A549 (cell line): ENCODE results near the gene CIAO3. TPM values are rescaled to one million over a fixed set of nuclear protein-coding genes. Genes with fewer than 3 reads are reported as not detected.
A peak's percentile ranks its signal among the peaks of the same experiment; 100 is the strongest.

ENCODE experiments used
- ATOH8 ChIP-seq: fragments of 250-450 bp; sonication (Bioruptor Pico); IDR thresholded peaks from 2 replicates; pipeline ENCODE4 v1.5.0; 2020; ENCODE audit warnings: low read depth, mild to moderate bottlenecking, moderate library complexity
- BCL3 ChIP-seq: fragments of >200 bp; sonication (Bioruptor Twin); formaldehyde crosslinking; IDR thresholded peaks from 3 replicates; pipeline ENCODE4 v1.6.1; 2016
- BHLHE40 ChIP-seq: IDR thresholded peaks from 2 replicates; pipeline ENCODE4 v1.6.1; 2012; ENCODE audit warnings: low read depth, low read length, inconsistent platforms
- CBX2 ChIP-seq: fragments of 200-600 bp; sonication (generic); IDR thresholded peaks from 2 replicates; pipeline ENCODE4 v1.6.1; 2016; ENCODE audit warnings: low read depth, mild to moderate bottlenecking, borderline replicate concordance
- CBX8 ChIP-seq: fragments of 200-600 bp; sonication (generic); IDR thresholded peaks from 2 replicates; pipeline ENCODE4 v1.6.1; 2016
- CEBPB ChIP-seq, 2 experiments: fragments of >200 bp in 1 of 2; sonication (Bioruptor Twin) in 1 of 2; formaldehyde crosslinking in 1 of 2; IDR thresholded peaks; 2 replicates each; pipeline ENCODE4 v1.6.1; 2012 to 2016
- CHD2 ChIP-seq: fragments of 150-350 bp; IDR thresholded peaks from 2 replicates; pipeline ENCODE4 v1.6.1; 2014; ENCODE audit warnings: low read length; ENCODE audit not compliant: partially characterized antibody
- CHD4 ChIP-seq: fragments of 200-600 bp; sonication (generic); IDR thresholded peaks from 2 replicates; pipeline ENCODE4 v1.6.1; 2016; ENCODE audit warnings: antibody characterized with exemption, mild to moderate bottlenecking, borderline replicate concordance
- E2F6 ChIP-seq: IDR thresholded peaks from 2 replicates; pipeline ENCODE4 v1.6.1; 2012; ENCODE audit warnings: low read depth, borderline replicate concordance
- EHF ChIP-seq: fragments of 250-450 bp; sonication (Bioruptor Pico); IDR thresholded peaks from 2 replicates; pipeline ENCODE4 v1.5.0; 2020; ENCODE audit warnings: mild to moderate bottlenecking
- ELK1 ChIP-seq: fragments of 150-350 bp; IDR thresholded peaks from 2 replicates; pipeline ENCODE4 v1.6.1; 2014; ENCODE audit warnings: low read depth, mild to moderate bottlenecking, low read length
- EP300 ChIP-seq, 2 experiments: fragments of >200 bp; sonication (Bioruptor Twin); formaldehyde crosslinking; IDR thresholded peaks; 2 replicates in 1 of 2; 3 replicates in 1 of 2; pipeline ENCODE4 v1.6.1; 2016 to 2017
- FOSB ChIP-seq: fragments of 250-450 bp; sonication (Bioruptor Pico); IDR thresholded peaks from 2 replicates; pipeline ENCODE4 v1.5.0; 2020; ENCODE audit warnings: mild to moderate bottlenecking, moderate library complexity
- FOSL2 ChIP-seq, 2 experiments: fragments of 450-650 bp in 1 of 2; fragments of >200 bp in 1 of 2; sonication (Bioruptor Twin) in 1 of 2; formaldehyde crosslinking; IDR thresholded peaks; 2 replicates each; pipeline versions ENCODE4 v1.5.0 to v1.6.1; 2016 to 2020; ENCODE audit warnings: mild to moderate bottlenecking in 1 of 2, moderate library complexity in 1 of 2
- FOXS1 ChIP-seq: fragments of 250-450 bp; sonication (Bioruptor Pico); IDR thresholded peaks from 2 replicates; pipeline ENCODE4 v1.5.0; 2020; ENCODE audit warnings: mild to moderate bottlenecking, moderate library complexity
- GATA3 ChIP-seq: IDR thresholded peaks from 2 replicates; pipeline ENCODE4 v1.6.1; 2012; ENCODE audit warnings: borderline replicate concordance
- HDAC2 ChIP-seq: fragments of 200-600 bp; sonication (generic); IDR thresholded peaks from 2 replicates; pipeline ENCODE4 v1.6.1; 2016
- HEYL ChIP-seq: fragments of 250-450 bp; sonication (Bioruptor Pico); IDR thresholded peaks from 2 replicates; pipeline ENCODE4 v1.8.0; 2021; ENCODE audit warnings: mild to moderate bottlenecking, moderate library complexity
- HMGXB4 ChIP-seq: fragments of 250-450 bp; sonication (Bioruptor Pico); IDR thresholded peaks from 2 replicates; pipeline ENCODE4 v1.5.0; 2021; ENCODE audit warnings: mild to moderate bottlenecking, moderate library complexity, borderline replicate concordance
- HOXA7 ChIP-seq: fragments of 250-450 bp; sonication (Bioruptor Pico); IDR thresholded peaks from 2 replicates; pipeline ENCODE4 v1.5.0; 2020; ENCODE audit warnings: mild to moderate bottlenecking, moderate library complexity
- HOXB13 ChIP-seq: fragments of 250-450 bp; sonication (Bioruptor Pico); IDR thresholded peaks from 2 replicates; pipeline ENCODE4 v1.5.0; 2020; ENCODE audit warnings: low read depth, mild to moderate bottlenecking, moderate library complexity
- HOXB5 ChIP-seq: fragments of 250-450 bp; sonication (Bioruptor Pico); IDR thresholded peaks from 2 replicates; pipeline ENCODE4 v1.5.0; 2020; ENCODE audit warnings: mild to moderate bottlenecking, moderate library complexity
- KDM1A ChIP-seq: fragments of 200-600 bp; sonication (generic); IDR thresholded peaks from 2 replicates; pipeline ENCODE4 v1.6.1; 2016; ENCODE audit warnings: low read depth, mild to moderate bottlenecking
- KDM5A ChIP-seq: fragments of 200-600 bp; sonication (generic); IDR thresholded peaks from 2 replicates; pipeline ENCODE4 v1.6.1; 2016; ENCODE audit warnings: antibody characterized with exemption, mild to moderate bottlenecking
- MAFK ChIP-seq: fragments of 450-650 bp; IDR thresholded peaks from 2 replicates; pipeline ENCODE4 v1.6.1; 2014; ENCODE audit not compliant: partially characterized antibody
- MAX ChIP-seq: IDR thresholded peaks from 2 replicates; pipeline ENCODE4 v1.6.1; 2012
- MYC ChIP-seq: IDR thresholded peaks from 2 replicates; pipeline ENCODE4 v1.6.1; 2012; ENCODE audit warnings: mild to moderate bottlenecking, inconsistent platforms, low read length, improper control_type of control experiment, borderline replicate concordance
- NPAS2 ChIP-seq: fragments of 250-450 bp; sonication (Bioruptor Pico); IDR thresholded peaks from 2 replicates; pipeline ENCODE4 v1.8.0; 2022; ENCODE audit warnings: mild to moderate bottlenecking, moderate library complexity, borderline replicate concordance
- NR3C1 ChIP-seq: fragments of >200 bp; sonication (Bioruptor Twin); formaldehyde crosslinking; IDR thresholded peaks from 3 replicates; pipeline ENCODE4 v1.6.1; 2017
- PHF8 ChIP-seq: fragments of 200-600 bp; sonication (generic); IDR thresholded peaks from 2 replicates; pipeline ENCODE4 v1.6.1; 2016; ENCODE audit warnings: low read depth, mild to moderate bottlenecking, antibody characterized with exemption, moderate library complexity, borderline replicate concordance
- POLR2A ChIP-seq: IDR thresholded peaks from 2 replicates; pipeline ENCODE4 v1.6.1; 2012; ENCODE audit warnings: mild to moderate bottlenecking, low read length
- RCOR1 ChIP-seq: fragments of 150-350 bp; IDR thresholded peaks from 2 replicates; pipeline ENCODE4 v1.6.1; 2014; ENCODE audit warnings: antibody characterized with exemption, low read length, low read depth
- RNF2 ChIP-seq: fragments of 200-600 bp; sonication (generic); IDR thresholded peaks from 2 replicates; pipeline ENCODE4 v1.6.1; 2016; ENCODE audit warnings: low read depth, mild to moderate bottlenecking, antibody characterized with exemption, moderate library complexity, borderline replicate concordance
- SMC3 ChIP-seq: fragments of >200 bp; sonication (Bioruptor Twin); formaldehyde crosslinking; IDR thresholded peaks from 3 replicates; pipeline ENCODE4 v1.6.1; 2018; ENCODE audit warnings: inconsistent platforms
- SREBF2 ChIP-seq: fragments of 450-650 bp; IDR thresholded peaks from 2 replicates; pipeline ENCODE4 v1.6.1; 2014; ENCODE audit warnings: mild to moderate bottlenecking, moderate library complexity
- TP53 ChIP-seq: fragments of 250-450 bp; sonication (Bioruptor Pico); IDR thresholded peaks from 2 replicates; pipeline ENCODE4 v1.5.0; 2021; ENCODE audit warnings: mild to moderate bottlenecking, moderate library complexity
- ZC3H11A ChIP-seq: fragments of 450-650 bp; IDR thresholded peaks from 2 replicates; pipeline ENCODE4 v1.6.1; 2014; ENCODE audit warnings: antibody characterized with exemption, mild to moderate bottlenecking
- ZFP36 ChIP-seq: fragments of 450-650 bp; IDR thresholded peaks from 2 replicates; pipeline ENCODE4 v1.6.1; 2014; ENCODE audit warnings: borderline replicate concordance; ENCODE audit not compliant: partially characterized antibody
- ZNF302 ChIP-seq: fragments of 250-450 bp; sonication (Bioruptor Pico); IDR thresholded peaks from 2 replicates; pipeline ENCODE4 v1.9.0; 2021; ENCODE audit warnings: inconsistent platforms, mild to moderate bottlenecking, moderate library complexity
- ZSCAN20 ChIP-seq: fragments of 250-450 bp; sonication (Bioruptor Pico); IDR thresholded peaks from 2 replicates; pipeline ENCODE4 v1.8.0; 2022; ENCODE audit warnings: mild to moderate bottlenecking, moderate library complexity
- polyA plus RNA-seq, 4 experiments: library from polyadenylated mRNA; depleted of rRNA in 3 of 4; stranded (reverse); fragments of >200 nt; fragmentation: RNase III in 1 of 4; extraction: RNeasy Plus Mini Kit Qiagen cat#74134 plus additional on column Dnase treatment in 1 of 4; gene quantifications; 2 replicates in 3 of 4; 3 replicates in 1 of 4; pipeline ENCODE4 v1.2.3, GENCODE V29; 2011 to 2017

The CIAO3 gene
- polyA plus RNA-seq, 2 of the 4 experiments (the other 2 are of a cell fraction): 17.4 to 23.0 TPM

GRCh38 chr16:679814-680624 lies 60.8 kb downstream of the CIAO3 start, which contains the start of gene STUB1 (continued):
- TF ChIP-seq BCL3 (peak; percentile 70; the same call in 2 of the 3 replicates), POLR2A (peak; percentile 48), ZFP36 (no peak), HOXB5 (CRISPR knock-in tag) (no peak), MAX (peak; percentile 65; the same call in 1 of the 2 replicates), E2F6 (peak; percentile 59), GATA3 (no peak), EHF (CRISPR knock-in tag) (no peak), NR3C1 (no peak), ELK1 (no peak), MYC (0 out of 2 replicates have a peak, but pooled peaks have one; percentile 27), FOSB (CRISPR knock-in tag) (no peak), SREBF2 (no peak), NPAS2 (no peak), HMGXB4 (CRISPR knock-in tag) (no peak), FOSL2 (IDR thresholded peaks at IDR 0.05) (no peak), FOSL2 (CRISPR knock-in tag; IDR thresholded peaks at IDR 0.05) (no peak), HEYL (no peak), ZSCAN20 (CRISPR knock-in tag) (no peak), BHLHE40 (no peak), KDM5A (no peak), CEBPB (IDR thresholded peaks at IDR 0.05) (no peak), CHD4 (no peak), HDAC2 (no peak), CHD2 (no peak), RNF2 (no peak; the same call in 1 of the 2 replicates), KDM1A (no peak), HOXA7 (no peak), TP53 (CRISPR knock-in tag) (peak; percentile 54; the same call in 1 of the 2 replicates), CBX8 (no peak), PHF8 (peak; percentile 40; the same call in 1 of the 2 replicates), RCOR1 (no peak), FOXS1 (CRISPR knock-in tag) (no peak), EP300 (IDR thresholded peaks at IDR 0.05) (no peak), ZNF302 (CRISPR knock-in tag) (no peak), SMC3 (no peak), MAFK (no peak), ATOH8 (CRISPR knock-in tag) (no peak), CBX2 (no peak), ZC3H11A (no peak), HOXB13 (CRISPR knock-in tag) (no peak)
